H1 (cell line): Measurements from ENCODE around the gene SSPN. TPM values are rescaled to one million over a fixed set of nuclear protein-coding genes. Genes with fewer than 3 reads are reported as not detected.

Experiments
- CBX5 ChIP-seq: fragments of 300-800, 300-1000 bp; sonication (generic); IDR thresholded peaks from 2 replicates; pipeline ENCODE4 v1.7.1; 2016; ENCODE audit warnings: antibody characterized with exemption, low read length, low read depth
- CHD2 ChIP-seq: IDR thresholded peaks from 2 replicates; pipeline ENCODE4 v1.6.1; 2012; ENCODE audit warnings: low read length, improper control_type of control experiment
- CTBP2 ChIP-seq: IDR thresholded peaks from 2 replicates; pipeline ENCODE4 v1.7.0; 2011; ENCODE audit warnings: borderline replicate concordance, mild to moderate bottlenecking, moderate library complexity, mixed read lengths, low read length; ENCODE audit not compliant: insufficient read depth, insufficient read length
- GABPA ChIP-seq: IDR thresholded peaks from 2 replicates; pipeline ENCODE4 v1.6.1; 2011; ENCODE audit warnings: mild to moderate bottlenecking, low read length, moderate library complexity, borderline replicate concordance; ENCODE audit not compliant: insufficient read depth
- JUN ChIP-seq: IDR thresholded peaks from 2 replicates; pipeline ENCODE4 v1.6.1; 2011; ENCODE audit warnings: low read depth, mild to moderate bottlenecking, improper control_type of control experiment, low read length
- KDM5A ChIP-seq: fragments of 200-600 bp; IDR thresholded peaks from 2 replicates; pipeline ENCODE4 v1.7.1; 2012; ENCODE audit warnings: mild to moderate bottlenecking, low read length, inconsistent platforms, mixed read lengths
- POU5F1 ChIP-seq: IDR thresholded peaks from 2 replicates; pipeline ENCODE4 v1.6.1; 2011; ENCODE audit warnings: low read depth, mild to moderate bottlenecking, low read length, moderate library complexity
- RBBP5 ChIP-seq: IDR thresholded peaks from 2 replicates; pipeline ENCODE4 v1.7.1; 2012; ENCODE audit warnings: low read depth, mild to moderate bottlenecking, inconsistent platforms, low read length, moderate library complexity, borderline replicate concordance
- RFX5 ChIP-seq: IDR thresholded peaks from 2 replicates; pipeline ENCODE4 v1.6.1; 2011; ENCODE audit warnings: low read depth, low read length, improper control_type of control experiment, borderline replicate concordance
- RNF2 ChIP-seq: fragments of 200-900, 300-1000 bp; sonication (generic); IDR thresholded peaks from 2 replicates; pipeline ENCODE4 v1.7.1; 2016; ENCODE audit warnings: borderline replicate concordance, low read depth, mild to moderate bottlenecking, antibody characterized with exemption, low read length; ENCODE audit not compliant: poor library complexity, severe bottlenecking; ENCODE audit errors: missing control alignments
- polyA plus RNA-seq, 7 experiments: library from polyadenylated mRNA; depleted of rRNA in 3 of 7; stranded (reverse) in 5 of 7; unstranded in 2 of 7; fragments of >200 nt in 5 of 7; fragments of 200-250 nt in 2 of 7; gene quantifications; 1 replicate in 5 of 7; 2 replicates in 1 of 7; 4 replicates in 1 of 7; pipeline versions ENCODE4 v1.2.1 to v1.2.3, GENCODE V29; 2011 to 2013; ENCODE audit warnings: missing spikeins in 2 of 7, mixed read lengths in 2 of 7
- total RNA-seq: library from RNA; stranded (reverse); fragmentation: NEBNext Ultra II Directional; extraction: Animal tissue kit (Norgen Biotek cat#: 25700); gene quantifications from 2 replicates; pipeline ENCODE4 v1.2.1, GENCODE V29; 2021
- TF ChIP-seq, protein P1 (sequence below): fragments of 300-600 bp; sonication (generic); IDR thresholded peaks from 2 replicates; pipeline ENCODE4 v1.7.1; 2012; ENCODE audit warnings: low read length, moderate library complexity, mild to moderate bottlenecking, inconsistent platforms; ENCODE audit not compliant: insufficient replicate concordance

SSPN gene
- total and polyA plus RNA-seq, 2 of the 8 experiments (the other 6 are each of a cell fraction or from before 2014, with no cell fraction given): 0.86 to 1.8 TPM

DNA sequence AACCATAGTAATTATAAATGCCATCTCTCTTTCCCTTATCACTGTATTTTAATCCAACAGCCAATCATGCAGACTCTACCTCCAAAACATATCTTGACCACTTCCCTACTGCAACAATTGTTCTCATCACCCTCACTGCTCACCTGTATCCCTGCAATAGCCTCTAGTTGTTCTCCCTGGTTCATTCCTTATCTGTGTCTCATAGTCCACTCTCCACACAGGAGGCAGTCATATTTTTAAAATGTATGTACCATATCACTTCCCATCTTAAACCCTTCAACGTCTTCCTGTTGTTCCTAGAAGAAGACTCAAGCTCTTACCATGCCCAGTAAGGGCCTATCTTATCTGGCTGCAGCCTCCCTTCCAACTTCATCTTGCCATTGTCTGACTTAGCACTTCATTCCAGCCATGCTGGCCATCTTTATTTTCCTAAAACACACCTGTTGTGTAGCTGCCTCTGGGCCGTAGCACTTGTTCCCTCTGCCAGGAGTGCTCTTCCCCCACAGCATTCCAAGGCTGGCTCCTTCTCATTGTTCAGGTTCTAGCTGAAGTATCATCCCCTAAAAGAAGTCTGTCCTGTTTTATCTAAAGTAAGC is 42.8 kb upstream of the SSPN start (continued):
- TF ChIP-seq, protein P1, sequence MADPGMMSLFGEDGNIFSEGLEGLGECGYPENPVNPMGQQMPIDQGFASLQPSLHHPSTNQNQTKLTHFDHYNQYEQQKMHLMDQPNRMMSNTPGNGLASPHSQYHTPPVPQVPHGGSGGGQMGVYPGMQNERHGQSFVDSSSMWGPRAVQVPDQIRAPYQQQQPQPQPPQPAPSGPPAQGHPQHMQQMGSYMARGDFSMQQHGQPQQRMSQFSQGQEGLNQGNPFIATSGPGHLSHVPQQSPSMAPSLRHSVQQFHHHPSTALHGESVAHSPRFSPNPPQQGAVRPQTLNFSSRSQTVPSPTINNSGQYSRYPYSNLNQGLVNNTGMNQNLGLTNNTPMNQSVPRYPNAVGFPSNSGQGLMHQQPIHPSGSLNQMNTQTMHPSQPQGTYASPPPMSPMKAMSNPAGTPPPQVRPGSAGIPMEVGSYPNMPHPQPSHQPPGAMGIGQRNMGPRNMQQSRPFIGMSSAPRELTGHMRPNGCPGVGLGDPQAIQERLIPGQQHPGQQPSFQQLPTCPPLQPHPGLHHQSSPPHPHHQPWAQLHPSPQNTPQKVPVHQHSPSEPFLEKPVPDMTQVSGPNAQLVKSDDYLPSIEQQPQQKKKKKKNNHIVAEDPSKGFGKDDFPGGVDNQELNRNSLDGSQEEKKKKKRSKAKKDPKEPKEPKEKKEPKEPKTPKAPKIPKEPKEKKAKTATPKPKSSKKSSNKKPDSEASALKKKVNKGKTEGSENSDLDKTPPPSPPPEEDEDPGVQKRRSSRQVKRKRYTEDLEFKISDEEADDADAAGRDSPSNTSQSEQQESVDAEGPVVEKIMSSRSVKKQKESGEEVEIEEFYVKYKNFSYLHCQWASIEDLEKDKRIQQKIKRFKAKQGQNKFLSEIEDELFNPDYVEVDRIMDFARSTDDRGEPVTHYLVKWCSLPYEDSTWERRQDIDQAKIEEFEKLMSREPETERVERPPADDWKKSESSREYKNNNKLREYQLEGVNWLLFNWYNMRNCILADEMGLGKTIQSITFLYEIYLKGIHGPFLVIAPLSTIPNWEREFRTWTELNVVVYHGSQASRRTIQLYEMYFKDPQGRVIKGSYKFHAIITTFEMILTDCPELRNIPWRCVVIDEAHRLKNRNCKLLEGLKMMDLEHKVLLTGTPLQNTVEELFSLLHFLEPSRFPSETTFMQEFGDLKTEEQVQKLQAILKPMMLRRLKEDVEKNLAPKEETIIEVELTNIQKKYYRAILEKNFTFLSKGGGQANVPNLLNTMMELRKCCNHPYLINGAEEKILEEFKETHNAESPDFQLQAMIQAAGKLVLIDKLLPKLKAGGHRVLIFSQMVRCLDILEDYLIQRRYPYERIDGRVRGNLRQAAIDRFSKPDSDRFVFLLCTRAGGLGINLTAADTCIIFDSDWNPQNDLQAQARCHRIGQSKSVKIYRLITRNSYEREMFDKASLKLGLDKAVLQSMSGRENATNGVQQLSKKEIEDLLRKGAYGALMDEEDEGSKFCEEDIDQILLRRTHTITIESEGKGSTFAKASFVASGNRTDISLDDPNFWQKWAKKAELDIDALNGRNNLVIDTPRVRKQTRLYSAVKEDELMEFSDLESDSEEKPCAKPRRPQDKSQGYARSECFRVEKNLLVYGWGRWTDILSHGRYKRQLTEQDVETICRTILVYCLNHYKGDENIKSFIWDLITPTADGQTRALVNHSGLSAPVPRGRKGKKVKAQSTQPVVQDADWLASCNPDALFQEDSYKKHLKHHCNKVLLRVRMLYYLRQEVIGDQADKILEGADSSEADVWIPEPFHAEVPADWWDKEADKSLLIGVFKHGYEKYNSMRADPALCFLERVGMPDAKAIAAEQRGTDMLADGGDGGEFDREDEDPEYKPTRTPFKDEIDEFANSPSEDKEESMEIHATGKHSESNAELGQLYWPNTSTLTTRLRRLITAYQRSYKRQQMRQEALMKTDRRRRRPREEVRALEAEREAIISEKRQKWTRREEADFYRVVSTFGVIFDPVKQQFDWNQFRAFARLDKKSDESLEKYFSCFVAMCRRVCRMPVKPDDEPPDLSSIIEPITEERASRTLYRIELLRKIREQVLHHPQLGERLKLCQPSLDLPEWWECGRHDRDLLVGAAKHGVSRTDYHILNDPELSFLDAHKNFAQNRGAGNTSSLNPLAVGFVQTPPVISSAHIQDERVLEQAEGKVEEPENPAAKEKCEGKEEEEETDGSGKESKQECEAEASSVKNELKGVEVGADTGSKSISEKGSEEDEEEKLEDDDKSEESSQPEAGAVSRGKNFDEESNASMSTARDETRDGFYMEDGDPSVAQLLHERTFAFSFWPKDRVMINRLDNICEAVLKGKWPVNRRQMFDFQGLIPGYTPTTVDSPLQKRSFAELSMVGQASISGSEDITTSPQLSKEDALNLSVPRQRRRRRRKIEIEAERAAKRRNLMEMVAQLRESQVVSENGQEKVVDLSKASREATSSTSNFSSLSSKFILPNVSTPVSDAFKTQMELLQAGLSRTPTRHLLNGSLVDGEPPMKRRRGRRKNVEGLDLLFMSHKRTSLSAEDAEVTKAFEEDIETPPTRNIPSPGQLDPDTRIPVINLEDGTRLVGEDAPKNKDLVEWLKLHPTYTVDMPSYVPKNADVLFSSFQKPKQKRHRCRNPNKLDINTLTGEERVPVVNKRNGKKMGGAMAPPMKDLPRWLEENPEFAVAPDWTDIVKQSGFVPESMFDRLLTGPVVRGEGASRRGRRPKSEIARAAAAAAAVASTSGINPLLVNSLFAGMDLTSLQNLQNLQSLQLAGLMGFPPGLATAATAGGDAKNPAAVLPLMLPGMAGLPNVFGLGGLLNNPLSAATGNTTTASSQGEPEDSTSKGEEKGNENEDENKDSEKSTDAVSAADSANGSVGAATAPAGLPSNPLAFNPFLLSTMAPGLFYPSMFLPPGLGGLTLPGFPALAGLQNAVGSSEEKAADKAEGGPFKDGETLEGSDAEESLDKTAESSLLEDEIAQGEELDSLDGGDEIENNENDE: no peak
- TF ChIP-seq RNF2: no peak
- TF ChIP-seq CBX5: no peak
- TF ChIP-seq POU5F1: no peak
- no peak for TF ChIP-seq RFX5
- no peak for TF ChIP-seq CHD2
- TF ChIP-seq JUN: no peak
- no peak for TF ChIP-seq GABPA
- TF ChIP-seq CTBP2: no peak
- no peak for TF ChIP-seq KDM5A
- TF ChIP-seq RBBP5: no peak
